PFSK-1 (cell line): ENCODE data around the gene CLIC5.

Source experiments
- FOXP2 ChIP-seq: optimal IDR thresholded peaks from 2 replicates; pipeline ENCODE3; 2011; ENCODE audit warnings: borderline replicate concordance, control low read depth, inconsistent platforms; ENCODE audit not compliant: insufficient read depth; ENCODE audit errors: extremely low read length, extremely low read depth
- POLR2AphosphoS5 ChIP-seq: IDR thresholded peaks from 2 replicates; pipeline ENCODE4 v1.6.1; 2012; ENCODE audit warnings: low read depth, mild to moderate bottlenecking, control low read depth, low read length, moderate library complexity
- REST ChIP-seq, 2 experiments: IDR thresholded peaks; 2 replicates each; pipeline versions ENCODE4 v1.6.1 to v1.8.0; 2011 to 2012; ENCODE audit warnings: low read depth in 2 of 2, low read length in 2 of 2, control low read depth in 1 of 2, inconsistent platforms in 1 of 2, mild to moderate bottlenecking in 1 of 2, moderate library complexity in 1 of 2; ENCODE audit not compliant: insufficient read depth in 1 of 2
- SIN3A ChIP-seq: IDR thresholded peaks from 2 replicates; pipeline ENCODE4 v1.6.1; 2012; ENCODE audit warnings: mild to moderate bottlenecking, low read length, moderate library complexity, borderline replicate concordance; ENCODE audit not compliant: insufficient read depth

- TF ChIP-seq REST (IDR thresholded peaks at IDR 0.05; ENCODE audit: insufficient read depth in 1 of 2, low read depth in 2 of 2, low read length in 2 of 2) (no peak), POLR2AphosphoS5 (no peak), SIN3A (no peak), FOXP2 (no peak)
These were observed 26.8 kb upstream of the CLIC5 start for GRCh38 chr6:46042355-46042999.
